H1 (cell line): ENCODE measurements around the gene EMD. TPM values are rescaled to one million over a fixed set of nuclear protein-coding genes. Genes with fewer than 3 reads are reported as not detected.

Source experiments
- CTCF ChIA-PET: fragments of 300-600 bp; sonication (Branson Sonifier 250); formaldehyde crosslinking; loops from one replicate; lab custom pipeline; 2021; ENCODE audit not compliant: partially characterized antibody; lab: Charles Lee
- POLR2A ChIA-PET: fragments of 300-600 bp; sonication (Branson Sonifier 250); formaldehyde crosslinking; loops from one replicate; lab custom pipeline; 2021; ENCODE audit warnings: inconsistent platforms; ENCODE audit not compliant: partially characterized antibody; lab: Charles Lee
- DNase-seq, 2 experiments: peaks; one replicate each; pipeline versions ENCODE4 v3.0.0 to v3.0.0-alpha.2; 2010 to 2022; ENCODE audit warnings: low spot score in 2 of 2, low read depth in 1 of 2, mixed read lengths in 1 of 2
- FAIRE-seq: peaks from 2 replicates; lab custom pipeline; 2011; peaks lifted over from hg19 to GRCh38; lab: Jason Lieb, UNC
- H2AFZ ChIP-seq: 2 replicates; pipeline ENCODE4 v1.8.1; 2012; ENCODE audit warnings: low read length, inconsistent platforms
- H2AK5ac ChIP-seq: 2 replicates; pipeline ENCODE4 v1.6.1; 2013; ENCODE audit warnings: low read depth, low read length
- H2BK120ac ChIP-seq: replicated peaks from 2 replicates; pipeline ENCODE3; 2013; ENCODE audit warnings: low read depth, low read length, inconsistent platforms
- H2BK12ac ChIP-seq: 2 replicates; pipeline ENCODE4 v1.6.1; 2013; ENCODE audit warnings: low read depth, low read length
- H2BK15ac ChIP-seq: 2 replicates; pipeline ENCODE4 v1.6.1; 2013; ENCODE audit warnings: low read length
- H2BK20ac ChIP-seq: 2 replicates; pipeline ENCODE4 v1.6.1; 2013; ENCODE audit warnings: low read length
- H2BK5ac ChIP-seq: 2 replicates; pipeline ENCODE4 v1.6.1; 2013; ENCODE audit warnings: low read depth, low read length
- H3K14ac ChIP-seq: 2 replicates; pipeline ENCODE4 v1.6.1; 2013; ENCODE audit warnings: inconsistent platforms; ENCODE audit not compliant: insufficient read length
- H3K18ac ChIP-seq: 2 replicates; pipeline ENCODE4 v1.6.1; 2013; ENCODE audit warnings: low read length; ENCODE audit errors: extremely low read depth
- H3K23ac ChIP-seq: 2 replicates; pipeline ENCODE4 v1.6.1; 2013; ENCODE audit warnings: inconsistent platforms; ENCODE audit not compliant: insufficient read length
- H3K23me2 ChIP-seq: 2 replicates; pipeline ENCODE4 v1.6.1; 2013; ENCODE audit warnings: low read depth, low read length
- H3K27ac ChIP-seq: 2 replicates; pipeline ENCODE4 v1.6.1; 2011; ENCODE audit warnings: low read depth, low read length, inconsistent platforms
- H3K27me3 ChIP-seq, 4 experiments: replicated peaks in 1 of 4; 1 replicate in 1 of 4; 2 replicates in 3 of 4; pipeline versions ENCODE4 v1.6.1 to v1.8.1; 2011 to 2013; ENCODE audit warnings: low read length in 3 of 4, mild to moderate bottlenecking in 3 of 4, inconsistent platforms in 2 of 4, mixed read lengths in 2 of 4, moderate library complexity in 1 of 4; ENCODE audit not compliant: control insufficient read depth in 3 of 4, insufficient read depth in 3 of 4; ENCODE audit errors: extremely low read depth in 1 of 4
- H3K36me3 ChIP-seq, 4 experiments: 2 replicates each; pipeline versions ENCODE4 v1.6.1 to v1.8.1; 2011 to 2013; ENCODE audit warnings: mild to moderate bottlenecking in 4 of 4, low read length in 3 of 4, moderate library complexity in 2 of 4, control low read depth in 1 of 4, inconsistent platforms in 1 of 4; ENCODE audit not compliant: insufficient read depth in 4 of 4, control insufficient read depth in 2 of 4
- H3K4ac ChIP-seq: replicated peaks from 2 replicates; pipeline ENCODE3; 2013; ENCODE audit warnings: low read length, low read depth, mixed read lengths, inconsistent platforms; ENCODE audit not compliant: insufficient read length
- H3K4me1 ChIP-seq, 4 experiments: replicated peaks in 1 of 4; 1 replicate in 1 of 4; 2 replicates in 3 of 4; pipeline versions ENCODE4 v1.6.1 to v1.8.1; 2011 to 2013; ENCODE audit warnings: low read length in 3 of 4, inconsistent platforms in 2 of 4, mixed read lengths in 1 of 4; ENCODE audit not compliant: insufficient read depth in 4 of 4, control insufficient read depth in 3 of 4
- H3K4me2 ChIP-seq, 2 experiments: 2 replicates each; pipeline versions ENCODE4 v1.6.1 to v1.8.1; 2011 to 2013; ENCODE audit warnings: low read depth in 2 of 2, low read length in 2 of 2, control low read depth in 1 of 2, inconsistent platforms in 1 of 2, mild to moderate bottlenecking in 1 of 2; ENCODE audit not compliant: insufficient read depth in 1 of 2
- H3K4me3 ChIP-seq, 4 experiments: fragments of 200-600, 300-600 bp in 1 of 4; sonication (generic), shearing (Covaris generic), sonication (Bioruptor Twin) in 1 of 4; 2 replicates each; pipeline versions ENCODE4 v1.5.1 to v1.8.1; 2011 to 2016; ENCODE audit warnings: low read length in 4 of 4, low read depth in 3 of 4, control low read depth in 2 of 4, inconsistent platforms in 2 of 4, mild to moderate bottlenecking in 2 of 4, mixed read lengths in 1 of 4, moderate library complexity in 1 of 4; ENCODE audit not compliant: insufficient read depth in 2 of 4; ENCODE audit errors: extremely low read depth in 1 of 4
- H3K56ac ChIP-seq: replicated peaks from 2 replicates; pipeline ENCODE3; 2013; ENCODE audit warnings: low read depth, mild to moderate bottlenecking, mixed read lengths, low read length, inconsistent platforms; ENCODE audit not compliant: insufficient read length
- H3K79me1 ChIP-seq: 2 replicates; pipeline ENCODE4 v1.6.1; 2013; ENCODE audit warnings: low read depth, low read length, control low read depth
- H3K79me2 ChIP-seq, 2 experiments: 2 replicates each; pipeline versions ENCODE4 v1.6.1 to v1.8.1; 2012 to 2013; ENCODE audit warnings: low read length in 2 of 2, mild to moderate bottlenecking in 2 of 2, inconsistent platforms in 1 of 2; ENCODE audit not compliant: insufficient read depth in 2 of 2, control insufficient read depth in 1 of 2
- H3K9ac ChIP-seq, 4 experiments: replicated peaks in 1 of 4; 1 replicate in 1 of 4; 2 replicates in 3 of 4; pipeline versions ENCODE4 v1.6.1 to v1.8.1; 2011 to 2013; ENCODE audit warnings: low read depth in 3 of 4, low read length in 3 of 4, control low read depth in 2 of 4, mild to moderate bottlenecking in 2 of 4, moderate library complexity in 2 of 4, inconsistent platforms in 1 of 4; ENCODE audit errors: extremely low read depth in 1 of 4
- H3K9me3 ChIP-seq, 2 experiments: 2 replicates each; pipeline versions ENCODE4 v1.6.1 to v1.8.1; 2012 to 2013; ENCODE audit warnings: mild to moderate bottlenecking in 2 of 2, moderate library complexity in 2 of 2, control low read depth in 1 of 2, inconsistent platforms in 1 of 2, low read depth in 1 of 2, low read length in 1 of 2, mixed read lengths in 1 of 2; ENCODE audit not compliant: insufficient read depth in 2 of 2
- H4K20me1 ChIP-seq, 2 experiments: replicated peaks in 1 of 2; 2 replicates each; pipeline versions ENCODE3 to v1.8.1; 2011 to 2013; ENCODE audit warnings: inconsistent platforms in 2 of 2, low read length in 2 of 2, mild to moderate bottlenecking in 1 of 2; ENCODE audit not compliant: insufficient read depth in 2 of 2, control insufficient read depth in 1 of 2
- H4K5ac ChIP-seq: 2 replicates; pipeline ENCODE4 v1.6.1; 2013; ENCODE audit warnings: low read length, low read depth, mixed read lengths, inconsistent platforms; ENCODE audit not compliant: insufficient read length
- H4K8ac ChIP-seq: 2 replicates; pipeline ENCODE4 v1.8.0; 2013; ENCODE audit warnings: mild to moderate bottlenecking, moderate library complexity, low read length, inconsistent platforms; ENCODE audit not compliant: insufficient read depth; ENCODE audit errors: extremely low read depth
- H4K91ac ChIP-seq: replicated peaks from 2 replicates; pipeline ENCODE3; 2013; ENCODE audit warnings: low read length, mixed read lengths, inconsistent platforms; ENCODE audit not compliant: insufficient read length
- BRCA1 ChIP-seq: IDR thresholded peaks from 2 replicates; pipeline ENCODE4 v1.6.1; 2012; ENCODE audit warnings: low read depth, low read length, improper control_type of control experiment
- CBX5 ChIP-seq: fragments of 300-800, 300-1000 bp; sonication (generic); IDR thresholded peaks from 2 replicates; pipeline ENCODE4 v1.7.1; 2016; ENCODE audit warnings: antibody characterized with exemption, low read length, low read depth
- CEBPB ChIP-seq: IDR thresholded peaks from 2 replicates; pipeline ENCODE4 v1.6.1; 2012; ENCODE audit warnings: low read depth, low read length
- CHD2 ChIP-seq: IDR thresholded peaks from 2 replicates; pipeline ENCODE4 v1.6.1; 2012; ENCODE audit warnings: low read length, improper control_type of control experiment
- GTF2F1 ChIP-seq: IDR thresholded peaks from 2 replicates; pipeline ENCODE4 v1.6.1; 2012; ENCODE audit warnings: low read depth, low read length, improper control_type of control experiment, borderline replicate concordance
- JUN ChIP-seq: IDR thresholded peaks from 2 replicates; pipeline ENCODE4 v1.6.1; 2011; ENCODE audit warnings: low read depth, mild to moderate bottlenecking, improper control_type of control experiment, low read length
- RBBP5 ChIP-seq: IDR thresholded peaks from 2 replicates; pipeline ENCODE4 v1.7.1; 2012; ENCODE audit warnings: low read depth, mild to moderate bottlenecking, inconsistent platforms, low read length, moderate library complexity, borderline replicate concordance
- SP2 ChIP-seq: IDR thresholded peaks from 2 replicates; pipeline ENCODE4 v1.6.1; 2012; ENCODE audit warnings: mild to moderate bottlenecking, low read length, inconsistent platforms
- SP4 ChIP-seq: IDR thresholded peaks from 2 replicates; pipeline ENCODE4 v1.6.1; 2012; ENCODE audit warnings: low read length, inconsistent platforms
- WGBS, 2 experiments: shearing (Covaris generic) in 1 of 2; methylation state at CpG; one replicate each; pipeline versions ENCODE4 v1.1.6 to v1.1.7; 2013 to 2015; ENCODE audit warnings: low lambda C conversion rate in 2 of 2, mixed read lengths in 2 of 2, inconsistent platforms in 1 of 2, low coverage in 1 of 2, missing lambda C conversion rate in 1 of 2; ENCODE audit not compliant: insufficient replicate concordance in 2 of 2, insufficient coverage in 1 of 2, insufficient read length in 1 of 2; ENCODE audit errors: extremely low coverage in 1 of 2, missing lambda C conversion rate in 1 of 2; 5-methylcytosine and 5-hydroxymethylcytosine counted together
- polyA plus RNA-seq, 7 experiments: library from polyadenylated mRNA; depleted of rRNA in 3 of 7; stranded (reverse) in 5 of 7; unstranded in 2 of 7; fragments of >200 nt in 5 of 7; fragments of 200-250 nt in 2 of 7; gene quantifications; 1 replicate in 5 of 7; 2 replicates in 1 of 7; 4 replicates in 1 of 7; pipeline versions ENCODE4 v1.2.1 to v1.2.3, GENCODE V29; 2011 to 2013; ENCODE audit warnings: missing spikeins in 2 of 7, mixed read lengths in 2 of 7
- total RNA-seq: library from RNA; stranded (reverse); fragmentation: NEBNext Ultra II Directional; extraction: Animal tissue kit (Norgen Biotek cat#: 25700); gene quantifications from 2 replicates; pipeline ENCODE4 v1.2.1, GENCODE V29; 2021
- TF ChIP-seq, protein P1 (sequence below): IDR thresholded peaks from 2 replicates; pipeline ENCODE4 v1.6.1; 2011; ENCODE audit warnings: low read length, improper control_type of control experiment

EMD gene
- total and polyA plus RNA-seq, 2 of the 8 experiments (the other 6 are each of a cell fraction or from before 2014, with no cell fraction given): 45.5 to 109 TPM

- Histone ChIP-seq H4K8ac (no peak overlapping the region), H3K23ac (no peak overlapping the region), H3K4me2 (no peak overlapping the region), H3K27me3 (no peaks in the 10 kb centered on the region), H2BK20ac (no peak overlapping the region), H3K18ac (no peak overlapping the region), H4K5ac (no peak overlapping the region), H2BK5ac (no peak overlapping the region), H3K23me2 (no peaks in the 10 kb centered on the region), H3K4ac (no peak overlapping the region), H3K56ac (no peak overlapping the region), H2BK12ac (no peak overlapping the region), H2BK15ac (no peak overlapping the region), H3K79me1 (no peaks in the 10 kb centered on the region), H3K4me1 (no peaks in the 10 kb centered on the region), H3K79me2 (no peaks in the 10 kb centered on the region), H3K9me3 (no peaks in the 10 kb centered on the region), H3K27ac (no peak overlapping the region), H3K9ac (no peak overlapping the region), H4K91ac (no peak overlapping the region), H3K14ac (no peak overlapping the region), H3K4me3 (no peak overlapping the region), H3K36me3 (no peaks in the 10 kb centered on the region), H2AK5ac (no peak overlapping the region), H2BK120ac (no peak overlapping the region), H2AFZ (no peak overlapping the region), H4K20me1 (no peaks in the 10 kb centered on the region)
- ChIA-PET CTCF (interaction anchor here (0.7 kb wide), 1 partner anchor 13 kb away, joined by 3 read pairs; no protein-coding TSS in a partner anchor), POLR2A (no interaction called here)
- DNase-seq: no peak
- no peak for TF ChIP-seq SP4
- no peak for TF ChIP-seq CHD2
- TF ChIP-seq BRCA1: no peak
- TF ChIP-seq, protein P1, sequence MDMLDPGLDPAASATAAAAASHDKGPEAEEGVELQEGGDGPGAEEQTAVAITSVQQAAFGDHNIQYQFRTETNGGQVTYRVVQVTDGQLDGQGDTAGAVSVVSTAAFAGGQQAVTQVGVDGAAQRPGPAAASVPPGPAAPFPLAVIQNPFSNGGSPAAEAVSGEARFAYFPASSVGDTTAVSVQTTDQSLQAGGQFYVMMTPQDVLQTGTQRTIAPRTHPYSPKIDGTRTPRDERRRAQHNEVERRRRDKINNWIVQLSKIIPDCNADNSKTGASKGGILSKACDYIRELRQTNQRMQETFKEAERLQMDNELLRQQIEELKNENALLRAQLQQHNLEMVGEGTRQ: no peak
- no peak for TF ChIP-seq SP2
- no peak for TF ChIP-seq CBX5
- no peak for TF ChIP-seq GTF2F1
- TF ChIP-seq JUN: no peak
- no peak for TF ChIP-seq CEBPB
- no peak for TF ChIP-seq RBBP5
- WGBS, 2 experiments: 88% methylated on average over 5 of the region's 10 CpGs; no CpG with 5 or more reads in 1 of the 2 experiments
- no peak for FAIRE-seq
Measured at GRCh38 chrX:154334496-154334895, 44.6 kb upstream of the EMD start.
